Progenitor cell of endocrine pancreas (in vitro differentiated cells): ENCODE data around the gene ZCCHC4. TPM values are rescaled to one million over a fixed set of nuclear protein-coding genes. Genes with fewer than 3 reads are reported as not detected.

Experiments
- DNase-seq: peaks from one replicate; pipeline ENCODE4 v3.0.0; 2021; ENCODE audit warnings: low spot score; ENCODE audit not compliant: unreplicated experiment
- H3K27ac Mint-ChIP-seq: 2 replicates; pipeline ENCODE4 v1.8.0; 2021; ENCODE audit warnings: mild to moderate bottlenecking, moderate library complexity, mixed read lengths
- H3K27me3 Mint-ChIP-seq: 2 replicates; pipeline ENCODE4 v1.8.0; 2021; ENCODE audit warnings: mixed read lengths
- H3K36me3 Mint-ChIP-seq: 2 replicates; pipeline ENCODE4 v1.8.0; 2022; ENCODE audit warnings: mixed read lengths; ENCODE audit not compliant: insufficient read depth
- H3K4me1 Mint-ChIP-seq: 2 replicates; pipeline ENCODE4 v1.8.0; 2021; ENCODE audit warnings: low read depth, mixed read lengths
- H3K4me3 Mint-ChIP-seq: 2 replicates; pipeline ENCODE4 v1.8.0; 2021; ENCODE audit warnings: low read depth, mild to moderate bottlenecking, moderate library complexity, mixed read lengths
- H3K9me3 Mint-ChIP-seq: 2 replicates; pipeline ENCODE4 v1.8.0; 2021; ENCODE audit warnings: low read depth, mixed read lengths
- total RNA-seq: library from RNA; stranded (reverse); gene quantifications from 2 replicates; pipeline ENCODE4 v1.2.1, GENCODE V29; 2021
- TF ChIP-seq, protein P1 (sequence below): fragments of 200-600 bp; sonication (generic); IDR thresholded peaks from one replicate; pipeline ENCODE4 v1.5.0; 2021; ENCODE audit warnings: antibody characterized with exemption, mild to moderate bottlenecking; ENCODE audit not compliant: unreplicated experiment

Gene ZCCHC4
- total RNA-seq, 1 donor from 2014 or later: 12.1 TPM

DNA sequence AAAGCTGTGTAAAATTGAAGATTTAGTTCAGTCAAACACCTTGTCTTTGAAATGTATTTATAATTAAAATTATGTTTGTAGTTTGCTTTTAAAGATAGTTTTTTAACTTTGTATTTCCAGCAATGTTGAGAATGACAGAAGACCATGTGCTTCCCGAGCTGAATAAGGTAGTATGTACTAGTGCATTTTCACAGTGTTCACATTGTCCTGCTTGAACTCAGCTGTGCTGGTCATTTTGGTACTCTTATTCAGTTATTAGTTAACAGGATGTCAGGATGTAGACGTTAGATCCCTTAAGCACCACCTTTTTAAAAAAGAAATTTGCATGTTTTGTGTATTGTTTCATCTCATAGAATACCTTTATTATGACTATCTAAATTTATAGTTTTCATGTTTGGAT is 92.9 kb downstream of the ZCCHC4 start:
- TF ChIP-seq, protein P1, sequence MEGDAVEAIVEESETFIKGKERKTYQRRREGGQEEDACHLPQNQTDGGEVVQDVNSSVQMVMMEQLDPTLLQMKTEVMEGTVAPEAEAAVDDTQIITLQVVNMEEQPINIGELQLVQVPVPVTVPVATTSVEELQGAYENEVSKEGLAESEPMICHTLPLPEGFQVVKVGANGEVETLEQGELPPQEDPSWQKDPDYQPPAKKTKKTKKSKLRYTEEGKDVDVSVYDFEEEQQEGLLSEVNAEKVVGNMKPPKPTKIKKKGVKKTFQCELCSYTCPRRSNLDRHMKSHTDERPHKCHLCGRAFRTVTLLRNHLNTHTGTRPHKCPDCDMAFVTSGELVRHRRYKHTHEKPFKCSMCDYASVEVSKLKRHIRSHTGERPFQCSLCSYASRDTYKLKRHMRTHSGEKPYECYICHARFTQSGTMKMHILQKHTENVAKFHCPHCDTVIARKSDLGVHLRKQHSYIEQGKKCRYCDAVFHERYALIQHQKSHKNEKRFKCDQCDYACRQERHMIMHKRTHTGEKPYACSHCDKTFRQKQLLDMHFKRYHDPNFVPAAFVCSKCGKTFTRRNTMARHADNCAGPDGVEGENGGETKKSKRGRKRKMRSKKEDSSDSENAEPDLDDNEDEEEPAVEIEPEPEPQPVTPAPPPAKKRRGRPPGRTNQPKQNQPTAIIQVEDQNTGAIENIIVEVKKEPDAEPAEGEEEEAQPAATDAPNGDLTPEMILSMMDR: no peak
- Mint-ChIP-seq H3K4me3 (no peak overlapping the region), H3K27me3 (no peaks in the 10 kb centered on the region), H3K4me1 (peaks cover 5% of the 10 kb centered on the region), H3K9me3 (no peaks in the 10 kb centered on the region), H3K27ac (no peak overlapping the region), H3K36me3 (peaks cover 12% of the 10 kb centered on the region)
- DNase-seq: no peak

DNA sequence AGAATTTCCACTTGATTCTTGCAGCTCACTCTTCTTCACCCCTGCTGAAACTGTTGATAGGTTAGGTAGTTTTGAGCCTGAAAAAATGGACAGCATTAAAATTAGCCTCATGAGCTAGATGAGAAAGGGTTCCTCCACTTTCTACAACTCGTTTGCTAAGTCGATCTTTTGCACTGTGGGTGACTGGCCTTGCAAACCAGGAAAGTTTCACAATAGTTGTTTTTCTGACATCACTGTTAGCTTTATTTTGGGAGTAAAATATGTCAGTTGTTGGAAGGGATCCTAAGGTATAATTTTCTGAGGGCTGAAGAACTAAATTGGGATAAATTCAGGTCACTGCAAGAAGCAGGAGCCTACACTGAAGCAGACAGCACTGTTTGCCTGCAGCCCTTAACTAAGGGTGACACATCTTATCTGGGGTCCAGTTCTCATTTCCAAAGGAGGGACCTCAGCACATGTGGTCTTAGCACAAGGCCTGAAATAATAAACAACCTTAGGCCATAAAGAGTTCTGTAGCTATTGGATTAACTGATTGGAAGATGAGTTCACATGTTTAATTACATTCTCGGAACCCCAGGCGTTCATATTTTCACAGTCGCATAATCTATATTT is 93.6 kb downstream of the ZCCHC4 start:
- Mint-ChIP-seq H3K36me3 (peaks cover 18% of the 10 kb centered on the region), H3K4me1 (no peaks in the 10 kb centered on the region)
- TF ChIP-seq, protein P1: no peak

GRCh38 chr4:25410820-25411529 is 98.4 kb downstream of the ZCCHC4 start:
- DNase-seq: no peak
- TF ChIP-seq, protein P1: no peak
- Mint-ChIP-seq H3K27ac (no peak overlapping the region), H3K4me3 (no peak overlapping the region), H3K27me3 (no peaks in the 10 kb centered on the region), H3K9me3 (no peaks in the 10 kb centered on the region), H3K4me1 (peaks cover 6% of the 10 kb centered on the region), H3K36me3 (peaks cover 22% of the 10 kb centered on the region)

More for the DNA sequence above, 93.6 kb downstream of the ZCCHC4 start:
- no peak overlapping the region for H3K27ac Mint-ChIP-seq
- no peaks in the 10 kb centered on the region for H3K9me3 Mint-ChIP-seq
- H3K27me3 Mint-ChIP-seq: no peaks in the 10 kb centered on the region
- DNase-seq: no peak
- H3K4me3 Mint-ChIP-seq: no peak overlapping the region

DNA sequence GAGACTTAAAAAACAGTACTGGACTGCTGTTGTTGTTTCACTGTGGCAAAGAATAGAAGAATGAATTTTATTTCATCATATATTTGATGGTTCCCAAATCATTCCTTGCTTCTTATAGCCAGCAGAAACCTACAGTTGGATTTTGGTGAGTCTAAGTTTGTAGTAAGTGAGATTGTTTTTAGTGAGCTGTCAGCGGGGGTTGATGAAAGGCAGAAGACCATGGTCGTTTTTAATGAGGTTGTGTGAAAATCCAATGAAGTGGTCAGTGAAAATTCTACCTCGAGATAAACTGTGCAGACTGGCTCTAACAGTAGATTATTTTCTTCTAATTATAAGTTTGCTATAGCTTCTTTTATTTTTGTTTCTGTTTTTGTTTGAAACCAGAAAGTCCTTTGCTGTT is 100.7 kb downstream of the ZCCHC4 start:
- H3K4me1 Mint-ChIP-seq: peaks cover 6% of the 10 kb centered on the region
- no peaks in the 10 kb centered on the region for H3K9me3 Mint-ChIP-seq
- H3K36me3 Mint-ChIP-seq: peaks cover 23% of the 10 kb centered on the region
- H3K27me3 Mint-ChIP-seq: no peaks in the 10 kb centered on the region
- no peak overlapping the region for H3K4me3 Mint-ChIP-seq
- no peak overlapping the region for H3K27ac Mint-ChIP-seq
- TF ChIP-seq, protein P1: no peak
- DNase-seq: no peak

DNA sequence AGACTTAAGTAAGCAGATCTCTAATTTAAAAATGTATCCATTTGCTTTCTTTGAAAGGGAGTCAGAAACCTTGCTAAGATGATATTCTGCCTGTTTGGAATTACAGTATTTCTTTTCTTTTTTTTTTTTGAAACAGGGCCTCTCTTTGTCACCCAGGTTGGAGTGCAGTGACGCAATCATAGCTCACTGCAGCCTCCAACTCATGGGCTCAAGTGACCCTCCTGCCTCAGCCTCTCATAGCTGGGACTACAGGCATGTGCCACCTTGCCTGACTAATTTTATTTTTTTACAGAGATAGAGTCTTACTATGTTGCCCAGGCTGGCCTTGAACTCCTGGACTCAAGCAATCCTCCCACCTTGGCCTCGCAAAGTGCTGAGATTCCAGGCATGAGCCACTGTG is 104.4 kb downstream of the ZCCHC4 start:
- no peak for DNase-seq
- H3K9me3 Mint-ChIP-seq: no peaks in the 10 kb centered on the region
- H3K36me3 Mint-ChIP-seq: peaks cover 10% of the 10 kb centered on the region
- H3K4me1 Mint-ChIP-seq: peaks cover 16% of the 10 kb centered on the region
- no peak overlapping the region for H3K27ac Mint-ChIP-seq
- H3K27me3 Mint-ChIP-seq: no peaks in the 10 kb centered on the region
- TF ChIP-seq, protein P1: no peak
- H3K4me3 Mint-ChIP-seq: no peak overlapping the region

Other genes starting within 250 kb of the ZCCHC4 start
- 8.8 and 10.2 TPM in 2 replicates for gene SEPSECS, start 152.3 kb upstream of the ZCCHC4 start, total RNA-seq
- 13.7 and 13.9 TPM in 2 replicates for gene PI4K2B, start 78.7 kb upstream of the ZCCHC4 start, total RNA-seq
- 39.5 and 48.4 TPM in 2 replicates for gene ANAPC4, start 64.5 kb downstream of the ZCCHC4 start, total RNA-seq